AG04449 (cell line): Measurements from ENCODE around the gene REST.

Experiments used
- CTCF ChIA-PET: fragments of 350-600 bp; formaldehyde crosslinking; extraction: SDS; loops from one replicate; lab custom pipeline; 2021; ENCODE audit warnings: antibody characterized with exemption; lab: Yijun Ruan, JAX
- POLR2A ChIA-PET: fragments of 400-600, 350-600 bp; formaldehyde crosslinking; extraction: SDS; loops from one replicate; lab custom pipeline; 2020; ENCODE audit warnings: antibody characterized with exemption, inconsistent platforms; lab: Yijun Ruan, JAX
- DNase-seq: peaks from one replicate; pipeline ENCODE4 v3.0.0-alpha.2; 2010; ENCODE audit warnings: low read depth, low spot score
- H3K4me3 ChIP-seq: 2 replicates; pipeline ENCODE4 v1.5.1; 2011; ENCODE audit warnings: low read depth, mild to moderate bottlenecking, control low read depth, low read length
- CTCF ChIP-seq: IDR thresholded peaks from one replicate; pipeline ENCODE4 v1.5.1; 2011; ENCODE audit warnings: mild to moderate bottlenecking, moderate library complexity, low read length, control low read depth, inconsistent platforms; ENCODE audit not compliant: insufficient read depth; ENCODE audit errors: missing control alignments

The REST gene

GRCh38 chr4:56953680-56954520, 46.2 kb downstream of the REST start:
- no peak for DNase-seq
- CTCF ChIA-PET = interaction anchor here (0.6 kb wide), 1 partner anchor 39 kb away, joined by 3 read pairs; no protein-coding TSS in a partner anchor
- POLR2A ChIA-PET = no interaction called here
- H3K4me3 ChIP-seq = no peak overlapping the region
- TF ChIP-seq CTCF = no peak

- DNase-seq = peak; percentile 84
- no peak overlapping the region for H3K4me3 ChIP-seq
- TF ChIP-seq CTCF = no peak
- POLR2A ChIA-PET = interaction anchor here (0.9 to 1.2 kb wide), 4 partner anchors 20 to 80 kb away, joined by 3 to 4 read pairs (median 3); partner anchors contain the start of genes NOA1 and POLR2B
- CTCF ChIA-PET = interaction anchor here (1.2 kb wide), 1 partner anchor 25 kb away, joined by 3 read pairs; no protein-coding TSS in a partner anchor
These were observed 50.4 kb downstream of the REST start for GRCh38 chr4:56958111-56958517.

GRCh38 chr4:56959100-56959499, 51.4 kb downstream of the REST start:
- no peak for TF ChIP-seq CTCF
- CTCF ChIA-PET = interaction anchor here (2.9 kb wide), 1 partner anchor 15 kb away, joined by 13 read pairs; no protein-coding TSS in a partner anchor
- H3K4me3 ChIP-seq = no peak overlapping the region
- POLR2A ChIA-PET = no interaction called here
- no peak for DNase-seq

- no peak overlapping the region for H3K4me3 ChIP-seq
- ChIA-PET CTCF (interaction anchor here (1.0 to 2.9 kb wide), 5 partner anchors 9 to 202 kb away, joined by 3 to 13 read pairs (median 4); partner anchors contain the start of gene POLR2B), POLR2A (interaction anchor here (0.6 to 1.2 kb wide), 2 partner anchors 16 to 24 kb away, joined by 3 to 4 read pairs; partner anchors contain the start of gene NOA1)
- no peak for DNase-seq
- TF ChIP-seq CTCF = no peak
These were observed 53.4 kb downstream of the REST start for GRCh38 chr4:56961107-56961500.

- H3K4me3 ChIP-seq = no peak overlapping the region
- ChIA-PET CTCF (no interaction called here), POLR2A (no interaction called here)
- no peak for DNase-seq
- no peak for TF ChIP-seq CTCF
These were observed 63.7 kb downstream of the REST start for GRCh38 chr4:56971383-56971782.

GRCh38 chr4:56972389-56972788, 64.7 kb downstream of the REST start:
- ChIA-PET POLR2A (no interaction called here), CTCF (interaction anchor here (0.9 kb wide), 1 partner anchor 67 kb away, joined by 3 read pairs; no protein-coding TSS in a partner anchor)
- no peak for TF ChIP-seq CTCF

More at GRCh38 chr4:56972389-56972788, 64.7 kb downstream of the REST start:
- no peak overlapping the region for H3K4me3 ChIP-seq
- DNase-seq = no peak
